ENCODE data around the gene FAM193A.
"Not testable (repeated sequence)": the region's sequence is repeated elsewhere in the genome, so short reads cannot be mapped to it uniquely, and the experiment has no call there.

The FAM193A gene

DNA sequence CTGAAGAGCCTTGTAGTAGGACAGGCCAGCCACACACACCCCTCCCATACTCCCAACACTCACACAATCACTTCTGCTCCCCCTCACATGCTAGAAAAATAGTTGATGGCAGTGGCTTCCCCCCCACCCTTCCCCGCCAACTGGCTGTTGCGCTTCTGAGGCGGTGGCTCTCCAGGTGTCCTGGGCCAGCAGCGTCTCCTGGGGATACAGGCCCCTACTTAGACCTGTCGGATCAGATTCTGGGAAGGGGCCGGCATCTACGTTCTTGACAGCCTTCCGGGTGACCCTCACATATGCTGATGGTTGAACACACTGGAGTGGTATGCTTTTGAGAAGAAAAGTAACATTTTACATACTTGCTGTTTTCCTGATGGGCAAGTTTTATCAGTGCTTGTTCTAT lies 179.8 kb downstream of the FAM193A start:
- in situ Hi-C loops (cut with HindIII; ENCODE audit: low sequenced_read_pairs) = no loop called here

DNA sequence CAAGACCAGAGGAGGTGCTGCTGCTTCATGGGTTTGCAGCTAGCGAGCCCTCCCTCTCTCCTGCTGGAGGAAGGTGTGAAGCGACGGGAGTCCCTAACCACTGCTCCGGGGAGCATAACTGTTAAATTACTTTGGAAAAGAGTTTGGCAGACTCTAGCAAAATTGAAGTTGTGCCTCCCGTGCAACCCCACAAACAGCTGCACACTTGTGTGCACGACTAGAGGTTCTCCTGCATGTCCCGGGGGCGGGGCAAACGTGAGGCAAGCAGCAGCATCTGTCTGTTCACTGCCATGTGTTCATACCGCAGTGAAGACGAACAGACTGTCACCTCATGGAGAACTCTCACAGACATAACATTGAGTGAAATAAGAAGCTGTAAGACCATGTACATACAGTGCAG lies 185.1 kb downstream of the FAM193A start:
- in situ Hi-C loops (cut with HindIII; ENCODE audit: low sequenced_read_pairs) = no loop called here

DNA sequence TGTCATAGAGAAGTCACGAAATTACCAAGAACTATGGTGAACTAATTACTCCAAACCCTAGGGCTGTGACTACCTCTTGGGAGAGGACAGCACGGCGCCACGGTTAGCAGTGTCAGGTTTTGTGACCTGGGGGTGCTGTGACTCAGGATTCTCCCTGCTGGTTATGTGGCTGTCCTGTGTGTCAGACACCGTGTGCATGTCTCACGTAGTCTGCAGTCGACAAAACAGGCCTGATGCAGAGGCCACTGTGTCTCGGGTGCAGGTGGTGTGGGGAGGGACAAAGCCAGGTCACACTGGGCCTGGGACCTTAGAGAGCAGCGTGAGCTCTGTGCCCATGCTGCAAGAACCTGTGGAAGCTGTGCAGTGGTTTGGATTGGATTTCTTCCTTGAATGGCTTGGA lies 185.6 kb downstream of the FAM193A start:
- in situ Hi-C loops (cut with HindIII; ENCODE audit: low sequenced_read_pairs) = no loop called here

- in situ Hi-C loops (cut with HindIII; ENCODE audit: low sequenced_read_pairs) = no loop called here
Measured at GRCh38 chr4:2723751-2724150, 187.3 kb downstream of the FAM193A start.

DNA sequence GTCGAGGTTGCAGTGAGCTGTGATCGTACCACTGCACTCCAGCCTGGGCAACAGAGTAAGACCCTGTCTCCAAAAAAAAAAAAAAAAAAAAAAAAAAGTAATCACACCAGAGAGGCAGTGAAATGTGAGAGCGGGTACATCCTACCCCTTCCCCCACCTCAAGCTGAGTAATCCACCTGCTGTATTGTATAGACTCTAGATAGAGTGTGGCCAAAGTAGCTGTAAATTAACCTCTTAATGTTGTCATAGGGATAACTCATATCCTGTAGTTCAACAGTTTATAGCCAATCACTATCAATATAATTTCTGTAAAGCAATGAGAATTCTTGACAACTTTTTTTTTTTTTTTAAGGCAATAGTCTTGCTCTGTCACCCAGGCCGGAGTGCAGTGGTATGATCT lies 188.9 kb downstream of the FAM193A start:
- in situ Hi-C loops (cut with HindIII; ENCODE audit: low sequenced_read_pairs) = no loop called here

DNA sequence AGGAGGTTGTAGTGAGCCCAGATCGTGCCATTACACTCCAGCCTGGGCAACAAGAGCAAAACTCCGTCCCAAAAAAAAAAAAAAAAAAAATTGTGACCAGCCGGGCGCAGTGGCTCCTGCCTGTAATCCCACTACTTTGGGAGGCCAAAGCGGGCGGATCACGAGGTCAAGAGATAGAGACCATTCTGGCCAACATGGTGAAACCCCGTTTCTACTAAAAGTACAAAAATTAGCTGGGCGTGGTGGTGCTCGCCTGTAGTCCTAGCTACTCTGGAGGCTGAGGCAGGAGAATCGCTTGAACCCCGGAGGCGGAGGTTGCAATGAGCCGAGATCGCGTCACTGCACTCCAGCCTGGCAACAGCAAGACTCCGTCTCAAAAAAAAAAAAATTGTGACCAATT lies 190.4 kb downstream of the FAM193A start:
- in situ Hi-C loops (cut with HindIII; ENCODE audit: low sequenced_read_pairs) = not testable (repeated sequence)

GRCh38 chr4:2728221-2728620 lies 191.8 kb downstream of the FAM193A start:
- in situ Hi-C loops (cut with HindIII; ENCODE audit: low sequenced_read_pairs) = no loop called here

DNA sequence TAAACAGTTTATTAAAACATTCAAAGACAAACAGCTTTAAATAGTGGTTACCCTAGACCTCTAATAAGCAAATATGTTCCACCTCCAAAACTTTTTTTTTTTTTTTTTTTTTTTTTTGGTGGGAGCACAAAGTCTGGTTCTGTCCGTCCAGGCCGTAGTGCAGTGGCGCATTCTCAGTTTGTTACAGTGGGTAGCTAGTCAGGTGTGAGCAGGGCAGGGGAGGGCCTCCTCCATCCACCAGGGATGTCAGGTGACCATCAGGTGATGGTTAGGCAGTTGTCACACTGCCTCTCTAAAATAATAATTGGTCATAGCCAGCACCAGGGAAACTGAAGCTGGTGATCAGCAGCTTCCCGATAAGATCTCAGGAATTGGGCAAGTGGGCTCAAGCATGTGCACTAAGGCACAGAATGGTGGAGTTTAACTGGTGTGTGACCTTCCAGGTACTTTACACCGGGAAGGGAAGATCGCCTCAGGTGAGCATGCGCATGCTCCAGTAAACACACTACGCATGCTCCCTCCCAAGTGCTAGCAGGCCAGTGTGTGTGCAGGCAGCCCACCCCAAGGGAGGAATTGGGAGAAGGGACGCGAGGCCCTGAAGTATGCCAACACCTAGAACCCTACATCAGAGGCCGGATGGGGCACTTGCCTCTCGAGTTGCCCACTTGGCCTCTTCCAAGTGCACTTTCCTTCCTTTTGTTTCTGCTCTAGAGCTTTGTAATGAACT lies 192.5 kb downstream of the FAM193A start:
- in situ Hi-C loops (cut with HindIII; ENCODE audit: low sequenced_read_pairs) = no loop called here

DNA sequence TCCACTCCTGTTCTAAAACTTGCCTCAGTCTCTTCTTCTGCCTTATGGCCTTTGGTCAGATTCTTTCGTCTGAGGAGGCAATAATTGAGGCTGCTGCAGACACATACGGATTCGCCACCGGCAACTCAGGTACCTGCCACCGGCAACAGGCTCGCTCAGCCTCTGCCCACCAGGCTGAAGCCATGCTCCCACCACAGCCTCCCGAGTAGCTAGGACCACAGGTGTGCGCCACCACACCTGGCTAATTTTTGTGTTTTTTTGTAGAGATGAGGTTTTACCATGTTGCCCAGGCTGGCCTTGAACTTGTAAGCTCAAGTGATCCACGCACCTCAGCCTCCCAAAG lies 193.1 kb downstream of the FAM193A start:
- in situ Hi-C loops (cut with HindIII; ENCODE audit: low sequenced_read_pairs) = no loop called here

DNA sequence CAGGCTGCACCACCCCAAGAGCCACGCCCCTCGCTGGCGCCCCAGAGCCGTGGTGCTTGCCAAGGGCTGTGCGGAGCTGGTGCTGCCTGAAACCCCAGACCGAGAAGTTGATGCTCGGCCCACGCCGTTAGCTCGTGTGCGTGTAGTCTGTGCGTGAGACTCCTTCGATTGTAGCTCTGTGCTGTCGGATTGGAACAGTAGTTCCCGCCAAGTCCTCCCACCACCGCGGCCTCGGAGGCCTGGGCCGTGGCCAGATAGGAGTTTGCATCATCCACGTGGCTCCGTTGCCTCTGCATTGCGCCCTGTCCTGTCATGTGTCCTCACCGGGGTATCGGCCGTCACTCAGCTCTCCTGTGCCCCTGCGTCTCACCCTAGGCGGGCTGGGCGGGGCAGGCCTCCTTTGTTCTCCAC lies 195.5 kb downstream of the FAM193A start:
- in situ Hi-C loops (cut with HindIII; ENCODE audit: low sequenced_read_pairs) = no loop called here

DNA sequence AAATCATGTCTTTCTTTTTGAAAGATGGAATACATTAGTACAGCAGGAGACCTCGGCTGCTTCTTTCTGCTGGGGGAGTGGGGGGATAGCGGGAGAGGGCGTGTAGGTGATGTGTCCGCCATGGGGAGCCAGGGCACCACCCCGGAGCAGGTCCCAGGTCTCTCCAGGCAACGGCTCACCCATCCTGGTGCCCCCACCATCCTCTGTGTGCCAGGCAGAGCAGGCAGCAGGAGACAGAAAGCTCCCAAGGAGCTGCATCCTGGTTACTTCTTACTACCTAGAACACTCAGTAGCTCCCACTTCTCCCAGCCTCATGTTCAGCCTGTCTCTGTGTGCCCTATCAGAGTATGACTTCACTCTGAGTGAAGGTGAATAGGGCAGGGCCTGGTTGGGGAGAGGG lies 196.1 kb downstream of the FAM193A start:
- in situ Hi-C loops (cut with HindIII; ENCODE audit: low sequenced_read_pairs) = no loop called here

- in situ Hi-C loops (cut with HindIII; ENCODE audit: low sequenced_read_pairs) = no loop called here
Measured at GRCh38 chr4:2733001-2733843, 196.8 kb downstream of the FAM193A start.

- in situ Hi-C loops (cut with HindIII; ENCODE audit: low sequenced_read_pairs) = no loop called here
Measured at GRCh38 chr4:2733844-2734574, 197.6 kb downstream of the FAM193A start.

DNA sequence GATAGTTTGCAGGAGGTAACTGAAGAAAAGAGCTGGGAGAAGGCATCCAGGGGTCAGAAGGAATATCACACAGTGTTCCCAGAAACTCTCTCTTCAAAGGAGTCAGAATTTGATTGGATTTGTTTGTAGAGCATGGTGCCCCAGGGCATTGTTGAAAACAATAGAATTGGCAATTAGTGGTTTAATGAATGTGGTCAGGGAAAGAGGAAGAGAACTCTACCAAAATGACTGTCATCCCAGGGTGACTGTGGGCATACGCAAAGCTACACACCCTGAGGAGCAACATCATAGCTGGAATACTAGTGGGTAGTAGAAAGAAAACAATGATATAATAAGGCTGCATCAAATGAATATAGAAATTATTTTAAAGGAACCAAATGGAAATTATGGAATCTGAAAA lies 198.2 kb downstream of the FAM193A start:
- in situ Hi-C loops (cut with HindIII; ENCODE audit: low sequenced_read_pairs) = no loop called here

GRCh38 chr4:2735869-2736268 lies 199.4 kb downstream of the FAM193A start:
- in situ Hi-C loops (cut with HindIII; ENCODE audit: low sequenced_read_pairs) = no loop called here

DNA sequence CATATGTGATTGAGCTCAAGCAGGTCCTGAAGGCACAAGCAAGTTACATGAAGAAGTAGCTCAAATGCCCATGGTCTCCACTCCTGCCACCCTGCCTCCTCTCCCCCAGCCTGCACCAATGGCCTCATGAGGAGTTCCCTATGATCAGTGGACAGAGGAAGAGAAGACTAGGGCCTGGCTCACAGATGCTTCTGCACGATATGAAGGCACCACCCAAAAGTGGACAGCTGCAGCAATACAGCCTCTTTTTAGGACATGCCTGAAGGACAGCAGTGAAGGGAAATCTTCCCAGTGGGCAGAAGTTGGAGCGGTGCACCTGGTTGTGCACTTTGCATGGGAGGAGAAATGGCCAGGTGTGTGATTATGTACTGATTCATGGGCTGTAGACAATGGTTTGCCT lies 201.8 kb downstream of the FAM193A start:
- in situ Hi-C loops (cut with HindIII; ENCODE audit: low sequenced_read_pairs) = not testable (repeated sequence)

DNA sequence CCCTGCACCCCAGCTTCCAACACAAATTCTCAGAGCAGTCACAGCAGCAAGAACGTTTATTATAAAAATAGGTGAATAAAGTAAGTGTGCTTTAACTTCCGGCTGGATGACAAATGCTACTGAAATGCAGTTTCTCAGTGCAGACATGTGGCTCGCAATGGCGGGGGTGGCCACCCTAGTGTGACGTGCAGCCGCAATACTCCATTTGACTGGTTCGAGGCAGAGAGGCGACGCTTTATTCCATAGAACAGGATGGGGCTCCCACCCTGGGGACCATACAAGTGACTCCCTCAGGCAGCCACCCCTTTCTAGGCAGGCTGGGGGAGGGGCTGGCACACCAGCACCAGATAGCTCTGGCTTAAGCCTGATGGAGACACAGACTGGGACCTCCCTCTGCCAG lies 205.2 kb downstream of the FAM193A start:
- in situ Hi-C loops (cut with HindIII; ENCODE audit: low sequenced_read_pairs) = no loop called here

DNA sequence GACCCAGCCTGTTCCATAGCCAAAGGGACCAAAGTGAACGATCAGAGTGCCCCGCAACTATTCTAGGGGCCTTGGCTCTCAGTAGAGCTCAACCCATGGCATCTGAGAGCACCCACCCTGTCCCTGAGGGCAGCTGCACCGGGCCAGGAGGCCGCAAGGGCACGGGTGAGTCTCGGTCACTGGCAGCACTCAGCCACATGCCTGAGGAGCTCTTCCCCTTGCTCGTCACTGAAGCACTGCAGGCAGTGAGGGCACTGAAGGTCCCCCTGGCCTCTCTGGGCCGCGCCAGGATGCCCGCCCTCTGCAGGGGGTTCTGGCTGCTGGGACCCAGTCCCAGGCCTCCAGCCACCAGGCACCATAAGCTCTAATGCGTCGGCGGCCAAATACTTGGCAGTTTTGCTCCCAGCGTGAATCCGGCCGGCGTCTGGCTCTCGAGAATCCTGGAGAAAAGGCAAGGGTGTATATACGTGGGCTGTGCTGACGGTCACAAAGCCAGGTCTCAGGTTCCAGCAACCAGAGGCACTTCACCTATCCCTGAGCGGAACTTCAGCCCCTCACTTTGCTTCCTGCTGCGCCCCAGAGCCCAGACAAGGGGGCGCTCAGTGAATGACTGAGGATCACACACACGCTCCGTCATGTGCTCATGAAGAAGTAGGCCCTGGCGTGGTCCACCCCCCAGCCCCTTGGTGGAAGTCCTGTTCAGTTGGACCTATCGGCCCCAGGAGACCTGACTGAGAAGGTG lies 205.8 kb downstream of the FAM193A start:
- in situ Hi-C loops (cut with HindIII; ENCODE audit: low sequenced_read_pairs) = no loop called here

- in situ Hi-C loops (cut with HindIII; ENCODE audit: low sequenced_read_pairs) = no loop called here
Measured at GRCh38 chr4:2742823-2743517, 206.5 kb downstream of the FAM193A start.

All from DLD1 (cell line).